ENCODE measurements around the gene DAP3.
"Not testable (repeated sequence)": the region's sequence is repeated elsewhere in the genome, so short reads cannot be mapped to it uniquely, and the experiment has no call there.

GRCh38 chr1:155748141-155748540 is 59.2 kb downstream of the DAP3 start:
- TF ChIP-seq ZNF8 (CRISPR knock-in tag; IDR thresholded peaks at IDR 0.05); CSRNP3 (CRISPR knock-in tag; IDR thresholded peaks at IDR 0.05); PATZ1 (CRISPR knock-in tag; IDR thresholded peaks at IDR 0.05; ENCODE audit: borderline replicate concordance); ZNF565 (CRISPR knock-in tag; conservative IDR thresholded peaks at IDR 0.05; ENCODE audit: low read depth); ZC3H10 (CRISPR knock-in tag; IDR thresholded peaks at IDR 0.05); BACH2 (CRISPR knock-in tag; IDR thresholded peaks at IDR 0.05; ENCODE audit: borderline replicate concordance); ZNF70 (CRISPR knock-in tag; IDR thresholded peaks at IDR 0.05); ZFP3 (CRISPR knock-in tag; IDR thresholded peaks at IDR 0.05); SNAI2 (CRISPR knock-in tag; IDR thresholded peaks at IDR 0.05): not testable (repeated sequence)

Measured in SK-N-SH treated with all-trans-retinoic acid at 6 μM for 48 hours (cell line).